ENCODE data around the gene BUB3.

The BUB3 gene, protein sequence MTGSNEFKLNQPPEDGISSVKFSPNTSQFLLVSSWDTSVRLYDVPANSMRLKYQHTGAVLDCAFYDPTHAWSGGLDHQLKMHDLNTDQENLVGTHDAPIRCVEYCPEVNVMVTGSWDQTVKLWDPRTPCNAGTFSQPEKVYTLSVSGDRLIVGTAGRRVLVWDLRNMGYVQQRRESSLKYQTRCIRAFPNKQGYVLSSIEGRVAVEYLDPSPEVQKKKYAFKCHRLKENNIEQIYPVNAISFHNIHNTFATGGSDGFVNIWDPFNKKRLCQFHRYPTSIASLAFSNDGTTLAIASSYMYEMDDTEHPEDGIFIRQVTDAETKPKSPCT

DNA sequence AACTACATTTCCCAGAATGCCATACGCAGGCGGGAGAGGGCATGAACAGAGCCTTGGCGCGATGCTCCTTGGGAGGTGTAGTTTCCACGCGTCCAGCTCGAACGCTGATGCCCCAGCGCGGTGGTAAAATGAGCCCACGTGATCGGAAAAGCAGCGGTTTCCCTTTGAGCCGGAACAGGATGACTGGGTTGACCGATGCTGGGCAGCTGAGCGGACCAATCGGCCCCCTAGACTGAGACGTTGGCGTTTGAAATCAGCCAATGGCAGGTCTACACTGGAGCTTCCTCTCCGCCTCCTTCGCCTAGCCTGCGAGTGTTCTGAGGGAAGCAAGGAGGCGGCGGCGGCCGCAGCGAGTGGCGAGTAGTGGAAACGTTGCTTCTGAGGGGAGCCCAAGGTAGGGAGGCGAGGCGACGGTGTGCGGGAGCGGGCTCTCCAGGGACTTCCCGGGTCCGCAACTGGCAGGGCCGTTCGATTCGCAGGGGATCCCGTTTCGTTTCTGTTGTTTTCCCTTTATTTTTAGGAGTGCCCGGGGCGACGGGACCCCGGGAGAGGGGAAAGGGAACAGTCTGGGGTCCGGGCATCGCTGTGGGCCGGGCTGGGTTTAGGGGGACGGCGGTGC, at the start of gene BUB3:
TSS of gene BUB3 (plus strand) at position 311 of the 619 bp plus-strand sequence. CDS start 516 bp downstream, outside the sequence.
- peaks cover 44% of the 10 kb centered on the region for H3K27me3 ChIP-seq (ENCODE audit: control insufficient read depth, insufficient read depth, low read length)
- H3K9me3 ChIP-seq (ENCODE audit: control insufficient read depth, insufficient read depth, low read depth, low read length): no peaks in the 10 kb centered on the region
- H3K9ac ChIP-seq (ENCODE audit: low read length): peak within 1 kb of the TSS; percentile 96
- H3K27ac ChIP-seq (ENCODE audit: low read depth, low read length): peak within 1 kb of the TSS; percentile 70; the same call in 1 of the 2 replicates
- peak within 1 kb of the TSS; percentile 89 for H3K4me3 ChIP-seq (ENCODE audit: low read depth, low read length)
- H3K4me1 ChIP-seq (ENCODE audit: control insufficient read depth, insufficient read depth, low read length): peaks cover 29% of the 10 kb centered on the region
- peaks cover 41% of the 10 kb centered on the region for H3K36me3 ChIP-seq (ENCODE audit: control insufficient read depth, insufficient read depth, low read length)

DNA sequence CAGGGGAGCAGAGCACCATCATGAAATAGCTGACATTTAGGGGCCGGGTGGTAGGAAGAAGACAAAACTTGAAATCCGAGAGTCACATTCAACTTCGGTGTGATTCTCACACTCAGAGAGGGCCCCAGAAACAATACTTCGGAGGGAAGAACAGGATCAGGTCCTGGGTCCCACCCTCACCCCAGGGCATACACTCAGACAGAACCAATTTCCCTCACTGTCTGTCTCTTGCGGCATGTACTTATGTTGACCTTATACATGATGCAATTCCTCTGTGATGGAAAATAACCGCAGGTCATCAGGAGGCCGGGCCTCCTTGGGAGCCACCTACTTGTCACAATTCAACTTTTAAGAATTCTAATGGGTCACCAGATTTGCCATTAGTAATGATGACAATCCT, 44.7 kb upstream of the BUB3 start:
- peaks cover under 1% of the 10 kb centered on the region; the same call in 1 of the 2 replicates for H3K4me1 ChIP-seq (ENCODE audit: control insufficient read depth, insufficient read depth, low read length)
- no peaks in the 10 kb centered on the region for H3K27me3 ChIP-seq (ENCODE audit: control insufficient read depth, insufficient read depth, low read length)
- H3K9me3 ChIP-seq (ENCODE audit: control insufficient read depth, insufficient read depth, low read depth, low read length): no peaks in the 10 kb centered on the region
- no peak overlapping the region for H3K4me3 ChIP-seq (ENCODE audit: low read depth, low read length)
- H3K27ac ChIP-seq (ENCODE audit: low read depth, low read length): no peak overlapping the region
- no peak overlapping the region for H3K9ac ChIP-seq (ENCODE audit: low read length)
- H3K36me3 ChIP-seq (ENCODE audit: control insufficient read depth, insufficient read depth, low read length): no peaks in the 10 kb centered on the region

DNA sequence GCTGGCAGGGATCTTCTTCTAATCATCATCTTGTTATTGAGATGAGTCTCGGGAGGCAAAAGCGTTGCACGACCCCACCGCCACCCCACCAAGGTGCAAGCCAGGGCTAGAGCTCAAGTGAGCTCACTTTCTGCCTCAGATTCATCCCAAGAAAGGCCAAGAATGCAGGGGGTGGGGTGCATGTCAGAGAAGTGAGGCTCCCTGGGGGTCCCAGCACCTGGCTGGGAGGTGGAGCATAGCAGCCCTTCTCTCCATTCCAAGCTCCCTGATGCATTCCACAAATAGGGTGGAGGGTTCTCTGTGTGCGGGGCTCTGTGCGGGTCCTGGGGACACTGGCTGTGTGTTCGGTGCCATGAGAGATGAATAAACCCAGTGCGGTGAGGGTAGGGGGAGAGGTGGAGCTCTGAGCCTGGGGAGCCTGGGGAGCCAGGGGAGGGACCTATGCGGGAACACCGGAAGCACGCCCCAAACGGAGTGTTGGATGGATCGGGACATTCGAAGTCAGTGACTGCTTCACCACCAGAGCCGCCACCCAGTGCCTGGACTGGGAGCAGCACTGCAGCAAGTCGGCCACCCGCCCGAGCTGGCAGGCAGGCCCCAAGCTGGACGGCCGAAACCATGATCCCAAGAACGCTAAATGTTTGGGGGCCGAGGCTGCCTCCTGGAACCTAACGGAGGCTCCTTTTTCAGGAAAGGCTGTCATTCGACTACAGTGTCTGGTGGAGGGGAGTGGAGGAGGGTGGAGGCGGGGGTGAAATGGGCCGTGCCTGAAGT, 36.4 kb upstream of the BUB3 start:
- no peaks in the 10 kb centered on the region for H3K9me3 ChIP-seq (ENCODE audit: control insufficient read depth, insufficient read depth, low read depth, low read length)
- H3K27me3 ChIP-seq (ENCODE audit: control insufficient read depth, insufficient read depth, low read length): peaks cover 31% of the 10 kb centered on the region
- H3K27ac ChIP-seq (ENCODE audit: low read depth, low read length): no peak overlapping the region
- H3K4me3 ChIP-seq (ENCODE audit: low read depth, low read length): peak overlapping the region; percentile 25; the same call in 1 of the 2 replicates
- H3K9ac ChIP-seq (ENCODE audit: low read length): no peak overlapping the region
- H3K36me3 ChIP-seq (ENCODE audit: control insufficient read depth, insufficient read depth, low read length): no peaks in the 10 kb centered on the region
- peaks cover 11% of the 10 kb centered on the region for H3K4me1 ChIP-seq (ENCODE audit: control insufficient read depth, insufficient read depth, low read length)

DNA sequence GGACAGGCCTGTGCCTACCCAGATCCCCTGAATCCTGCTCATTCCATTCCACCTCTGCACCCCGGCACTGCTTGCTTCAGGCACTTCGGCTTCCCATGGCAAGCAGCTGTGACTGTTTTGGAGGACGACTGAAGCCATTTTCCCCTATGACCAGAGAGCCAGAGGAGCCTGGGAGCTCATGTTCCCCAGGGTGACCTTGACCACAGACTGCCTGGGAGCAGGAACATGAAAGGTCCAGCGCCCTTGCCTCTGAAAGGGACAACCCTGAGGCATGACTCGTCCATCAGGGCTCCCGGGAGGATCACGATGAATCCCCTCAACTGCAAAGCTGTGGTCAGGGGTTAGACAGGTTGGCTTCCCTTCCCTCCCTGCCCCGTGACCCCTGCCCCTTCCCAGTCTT, 35.1 kb upstream of the BUB3 start:
- H3K4me3 ChIP-seq (ENCODE audit: low read depth, low read length): no peak overlapping the region
- H3K4me1 ChIP-seq (ENCODE audit: control insufficient read depth, insufficient read depth, low read length): peaks cover 11% of the 10 kb centered on the region
- H3K27me3 ChIP-seq (ENCODE audit: control insufficient read depth, insufficient read depth, low read length): peaks cover 34% of the 10 kb centered on the region
- no peaks in the 10 kb centered on the region for H3K9me3 ChIP-seq (ENCODE audit: control insufficient read depth, insufficient read depth, low read depth, low read length)
- no peak overlapping the region for H3K27ac ChIP-seq (ENCODE audit: low read depth, low read length)
- H3K36me3 ChIP-seq (ENCODE audit: control insufficient read depth, insufficient read depth, low read length): no peaks in the 10 kb centered on the region
- H3K9ac ChIP-seq (ENCODE audit: low read length): no peak overlapping the region

DNA sequence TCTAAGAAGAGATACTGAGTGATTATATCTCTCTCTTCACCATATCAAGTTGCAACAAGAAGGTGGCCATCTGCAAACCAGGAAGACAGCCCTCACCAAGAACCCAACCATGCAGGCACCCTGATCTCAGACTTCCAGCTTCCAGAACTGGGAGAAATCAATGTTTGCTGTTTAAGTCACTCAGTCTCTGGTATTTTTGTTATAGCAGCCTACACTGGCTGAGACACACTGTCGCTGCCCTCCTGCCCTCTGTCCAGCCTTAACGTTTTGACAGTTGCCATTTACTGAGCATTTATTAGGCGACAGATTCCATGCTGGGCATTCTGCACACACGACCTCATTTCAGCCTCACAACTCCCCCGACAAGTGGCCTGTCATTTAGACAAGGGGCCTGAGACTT, 28.0 kb upstream of the BUB3 start:
- no peak overlapping the region for H3K4me3 ChIP-seq (ENCODE audit: low read depth, low read length)
- H3K4me1 ChIP-seq (ENCODE audit: control insufficient read depth, insufficient read depth, low read length): 0 out of 2 replicates have a peak, but pooled peaks cover 5% of the 10 kb centered on the region
- no peak overlapping the region for H3K27ac ChIP-seq (ENCODE audit: low read depth, low read length)
- no peak overlapping the region for H3K9ac ChIP-seq (ENCODE audit: low read length)
- peaks cover 72% of the 10 kb centered on the region for H3K27me3 ChIP-seq (ENCODE audit: control insufficient read depth, insufficient read depth, low read length)
- H3K36me3 ChIP-seq (ENCODE audit: control insufficient read depth, insufficient read depth, low read length): no peaks in the 10 kb centered on the region
- peaks cover 5% of the 10 kb centered on the region; the same call in 1 of the 2 replicates for H3K9me3 ChIP-seq (ENCODE audit: control insufficient read depth, insufficient read depth, low read depth, low read length)

DNA sequence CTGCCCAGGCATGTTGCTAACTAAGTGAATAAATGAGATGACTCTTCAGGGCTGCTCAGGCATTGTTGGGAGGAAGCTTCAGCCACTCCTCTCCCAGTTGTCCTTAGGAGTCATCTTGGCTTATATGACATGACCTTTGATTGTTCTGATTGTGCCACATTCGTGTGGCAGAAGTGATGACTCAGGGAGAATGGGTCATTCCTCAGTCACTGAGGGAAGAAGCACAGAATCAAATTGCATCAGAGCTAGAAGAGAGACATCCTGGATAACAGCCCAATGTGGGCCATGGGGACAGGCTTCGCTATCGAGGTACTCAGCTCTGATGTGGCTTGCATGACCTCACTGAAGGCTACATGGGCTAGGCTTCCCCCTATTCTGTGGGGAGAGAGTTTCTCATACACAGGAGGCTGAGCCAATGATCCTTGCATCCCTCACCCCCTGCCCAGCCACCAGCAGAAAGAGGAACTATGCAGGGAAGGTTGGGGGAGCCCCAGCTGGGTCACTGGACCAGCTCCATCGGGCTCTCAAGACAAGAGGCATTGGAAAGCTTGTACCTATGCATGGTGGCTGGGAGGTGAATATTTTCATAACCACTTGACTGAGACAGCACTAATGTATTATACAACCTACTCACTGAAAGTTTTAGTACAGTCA, 24.5 kb upstream of the BUB3 start:
- no peaks in the 10 kb centered on the region for H3K36me3 ChIP-seq (ENCODE audit: control insufficient read depth, insufficient read depth, low read length)
- H3K9ac ChIP-seq (ENCODE audit: low read length): no peak overlapping the region
- peaks cover 95% of the 10 kb centered on the region for H3K27me3 ChIP-seq (ENCODE audit: control insufficient read depth, insufficient read depth, low read length)

DNA sequence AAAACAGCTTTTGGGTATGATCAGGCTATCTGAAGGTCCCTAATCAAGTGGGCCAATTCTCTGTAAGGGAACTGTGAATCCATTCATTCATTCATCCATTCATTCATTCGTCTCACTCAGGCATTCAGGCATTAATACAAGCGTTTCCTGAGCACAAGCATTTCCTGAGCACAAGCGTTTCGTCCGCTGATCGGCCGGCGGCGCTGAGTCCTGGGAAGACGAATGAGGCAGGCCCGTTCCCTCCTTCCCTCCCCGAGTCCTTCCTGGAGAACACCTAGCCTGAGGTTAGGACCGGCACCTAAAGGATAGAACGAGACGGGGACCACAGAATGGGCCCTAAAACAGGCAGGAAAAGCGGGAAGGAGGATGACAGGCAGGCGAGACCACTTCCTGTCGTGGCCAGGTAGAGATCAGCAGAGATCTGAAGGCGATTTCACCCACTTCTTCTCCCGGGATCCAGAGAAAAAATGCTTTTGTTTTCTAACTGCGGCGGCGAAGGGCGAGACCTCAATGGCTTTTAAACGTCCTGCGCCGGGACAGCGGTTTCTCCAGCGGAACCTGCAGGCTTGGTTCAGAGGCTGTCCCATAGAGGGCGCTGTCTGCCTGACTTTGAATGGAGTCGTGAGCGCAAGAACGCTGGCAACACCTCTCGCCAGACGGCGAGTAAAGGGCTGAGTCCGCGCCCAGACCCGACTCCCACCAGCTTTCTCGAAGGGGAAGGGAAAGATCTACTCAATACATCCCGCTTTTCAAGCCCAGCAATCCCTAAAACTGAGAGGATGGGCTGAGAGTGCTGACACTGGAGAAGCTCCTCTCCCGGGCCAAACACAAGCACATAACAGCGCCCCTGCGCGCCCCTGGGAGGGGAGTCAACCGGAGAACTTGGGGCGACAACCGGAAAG, 21.4 kb upstream of the BUB3 start:
- Histone ChIP-seq H3K4me3 (ENCODE audit: low read depth, low read length) (peak overlapping the region; percentile 60), H3K27me3 (ENCODE audit: control insufficient read depth, insufficient read depth, low read length) (peaks cover 100% of the 10 kb centered on the region), H3K4me1 (ENCODE audit: control insufficient read depth, insufficient read depth, low read length) (peaks cover 26% of the 10 kb centered on the region), H3K9ac (ENCODE audit: low read length) (no peak overlapping the region), H3K36me3 (ENCODE audit: control insufficient read depth, insufficient read depth, low read length) (no peaks in the 10 kb centered on the region), H3K27ac (ENCODE audit: low read depth, low read length) (no peak overlapping the region), H3K9me3 (ENCODE audit: control insufficient read depth, insufficient read depth, low read depth, low read length) (peaks cover 5% of the 10 kb centered on the region; the same call in 1 of the 2 replicates)

More for the DNA sequence above, 24.5 kb upstream of the BUB3 start:
- H3K4me3 ChIP-seq (ENCODE audit: low read depth, low read length): no peak overlapping the region
- H3K27ac ChIP-seq (ENCODE audit: low read depth, low read length): no peak overlapping the region
- H3K9me3 ChIP-seq (ENCODE audit: control insufficient read depth, insufficient read depth, low read depth, low read length): peaks cover 5% of the 10 kb centered on the region; the same call in 1 of the 2 replicates
- peaks cover 16% of the 10 kb centered on the region for H3K4me1 ChIP-seq (ENCODE audit: control insufficient read depth, insufficient read depth, low read length)

DNA sequence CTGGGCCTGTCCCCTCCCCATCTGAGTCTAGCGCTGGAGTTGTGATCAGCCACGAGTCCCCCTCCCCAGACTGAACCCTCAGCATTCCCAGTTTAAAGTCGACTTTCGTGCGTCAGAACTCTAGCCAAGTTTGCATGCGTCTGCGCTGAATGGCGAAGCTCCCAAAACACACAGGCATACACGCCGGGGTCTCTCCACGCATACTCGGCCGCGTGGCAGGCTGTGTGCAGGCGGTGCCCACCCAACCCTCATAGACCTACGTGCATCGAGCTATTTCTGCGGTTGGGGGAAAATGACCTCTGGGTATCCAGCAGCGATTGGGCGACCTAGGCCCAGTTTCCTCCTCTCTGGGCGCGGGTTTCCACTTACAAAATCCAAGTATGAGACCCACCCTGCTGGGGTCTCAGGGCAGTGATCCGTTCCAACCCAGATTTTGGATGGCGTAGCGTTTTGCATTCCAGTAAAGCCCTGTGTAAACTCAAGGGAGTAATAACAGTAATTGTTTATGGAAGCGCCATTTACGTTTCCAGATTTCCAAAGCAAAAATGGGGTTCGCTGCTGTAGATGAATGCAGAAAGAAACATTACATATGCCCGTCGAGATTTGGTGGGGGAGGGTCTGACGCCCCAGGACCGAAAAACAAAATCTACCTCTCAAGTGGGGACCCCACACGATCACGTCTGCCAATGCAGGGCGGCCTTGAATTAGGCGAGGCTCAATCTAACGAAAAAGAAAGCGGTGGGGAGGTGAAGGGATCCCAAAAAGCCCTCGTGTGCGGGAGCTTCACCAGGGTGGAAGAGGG, 20.5 kb upstream of the BUB3 start:
- Histone ChIP-seq H3K36me3 (ENCODE audit: control insufficient read depth, insufficient read depth, low read length) (no peaks in the 10 kb centered on the region), H3K27ac (ENCODE audit: low read depth, low read length) (no peak overlapping the region), H3K9me3 (ENCODE audit: control insufficient read depth, insufficient read depth, low read depth, low read length) (peaks cover under 1% of the 10 kb centered on the region; the same call in 1 of the 2 replicates), H3K4me3 (ENCODE audit: low read depth, low read length) (peak overlapping the region; percentile 60), H3K4me1 (ENCODE audit: control insufficient read depth, insufficient read depth, low read length) (peaks cover 27% of the 10 kb centered on the region), H3K27me3 (ENCODE audit: control insufficient read depth, insufficient read depth, low read length) (peaks cover 100% of the 10 kb centered on the region), H3K9ac (ENCODE audit: low read length) (no peak overlapping the region)

DNA sequence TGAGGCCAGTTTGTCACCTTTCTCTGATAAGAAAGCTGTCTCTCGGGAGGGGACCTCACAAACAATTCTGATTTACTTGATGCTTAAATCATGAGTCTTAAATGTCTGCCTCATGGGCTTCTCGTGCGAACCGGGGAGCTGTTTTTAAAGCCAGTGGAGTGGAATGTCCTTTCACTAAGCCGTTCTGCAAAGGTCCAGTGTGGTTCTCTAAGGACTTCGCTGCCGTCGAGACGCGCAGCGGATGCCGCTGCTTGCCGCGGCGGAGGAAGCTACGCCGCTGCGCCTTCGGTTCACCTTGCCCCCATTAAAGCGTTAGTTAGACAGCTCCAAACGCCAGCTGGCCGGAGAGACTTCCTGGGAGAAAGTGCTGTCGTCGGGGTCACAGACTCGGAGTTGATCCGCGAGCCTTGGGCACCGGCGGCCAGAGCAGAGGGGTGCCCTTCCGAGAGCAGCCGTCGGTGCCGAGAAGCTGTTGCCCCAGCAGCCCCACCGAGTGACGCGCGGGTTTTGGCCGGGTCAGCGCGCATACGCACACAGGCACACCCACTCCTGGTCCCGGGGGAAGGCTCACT, 19.8 kb upstream of the BUB3 start:
- no peaks in the 10 kb centered on the region for H3K9me3 ChIP-seq (ENCODE audit: control insufficient read depth, insufficient read depth, low read depth, low read length)
- H3K27me3 ChIP-seq (ENCODE audit: control insufficient read depth, insufficient read depth, low read length): peaks cover 100% of the 10 kb centered on the region
- H3K4me1 ChIP-seq (ENCODE audit: control insufficient read depth, insufficient read depth, low read length): peaks cover 27% of the 10 kb centered on the region
- H3K27ac ChIP-seq (ENCODE audit: low read depth, low read length): no peak overlapping the region
- H3K36me3 ChIP-seq (ENCODE audit: control insufficient read depth, insufficient read depth, low read length): no peaks in the 10 kb centered on the region
- H3K9ac ChIP-seq (ENCODE audit: low read length): no peak overlapping the region
- H3K4me3 ChIP-seq (ENCODE audit: low read depth, low read length): peak overlapping the region; percentile 60
